Chondrocyte (in vitro differentiated cells): Measurements from ENCODE around the gene PRLR. TPM values are rescaled to one million over a fixed set of nuclear protein-coding genes. Genes with fewer than 3 reads are reported as not detected.

Experiments used
- DNase-seq: peaks from one replicate; pipeline ENCODE4 v3.0.0; 2021; ENCODE audit warnings: mixed read lengths, low spot score
- H3K27ac Mint-ChIP-seq: one replicate; pipeline ENCODE4 v1.8.0; 2021; ENCODE audit warnings: mild to moderate bottlenecking, moderate library complexity, mixed read lengths; ENCODE audit not compliant: unreplicated experiment
- H3K27me3 Mint-ChIP-seq: 2 replicates; pipeline ENCODE4 v1.8.0; 2021; ENCODE audit warnings: low read depth, mixed read lengths
- H3K36me3 Mint-ChIP-seq: 2 replicates; pipeline ENCODE4 v1.8.0; 2021; ENCODE audit warnings: low read depth, mixed read lengths
- H3K4me1 Mint-ChIP-seq: 2 replicates; pipeline ENCODE4 v1.8.0; 2021; ENCODE audit warnings: low read depth, mild to moderate bottlenecking, mixed read lengths
- H3K4me3 Mint-ChIP-seq: one replicate; pipeline ENCODE4 v1.8.0; 2021; ENCODE audit warnings: mild to moderate bottlenecking, moderate library complexity, mixed read lengths; ENCODE audit not compliant: unreplicated experiment
- H3K9me3 Mint-ChIP-seq: 2 replicates; pipeline ENCODE4 v1.8.0; 2021; ENCODE audit warnings: low read depth, mixed read lengths
- CTCF ChIP-seq: fragments of 200-600 bp; sonication (generic); IDR thresholded peaks from 2 replicates; pipeline ENCODE4 v1.5.0; 2021; ENCODE audit warnings: antibody characterized with exemption, mild to moderate bottlenecking, moderate library complexity
- total RNA-seq: library from RNA; stranded (reverse); gene quantifications from 3 replicates; pipeline ENCODE4 v1.2.1, GENCODE V29; 2021

PRLR gene
- total RNA-seq, 1 donor from 2014 or later, result 0.05 TPM

GRCh38 chr5:35145012-35145411 lies 85.3 kb downstream of the PRLR start:
- Mint-ChIP-seq H3K27ac (no peak overlapping the region), H3K4me1 (no peaks in the 10 kb centered on the region), H3K36me3 (no peaks in the 10 kb centered on the region), H3K4me3 (no peak overlapping the region), H3K27me3 (peaks cover 19% of the 10 kb centered on the region), H3K9me3 (no peaks in the 10 kb centered on the region)
- DNase-seq, result no peak
- TF ChIP-seq CTCF, result no peak

- Mint-ChIP-seq H3K27me3 (peaks cover 17% of the 10 kb centered on the region), H3K9me3 (no peaks in the 10 kb centered on the region), H3K36me3 (no peaks in the 10 kb centered on the region), H3K27ac (no peak overlapping the region), H3K4me1 (no peaks in the 10 kb centered on the region), H3K4me3 (no peak overlapping the region)
- TF ChIP-seq CTCF, result no peak
- no peak for DNase-seq
Measured at GRCh38 chr5:35143841-35144240, 86.4 kb downstream of the PRLR start.

- TF ChIP-seq CTCF, result no peak
- no peak overlapping the region for H3K4me3 Mint-ChIP-seq
- H3K27ac Mint-ChIP-seq, result no peak overlapping the region
- no peaks in the 10 kb centered on the region for H3K36me3 Mint-ChIP-seq
- no peaks in the 10 kb centered on the region for H3K9me3 Mint-ChIP-seq
- H3K27me3 Mint-ChIP-seq, result peaks cover 17% of the 10 kb centered on the region
- no peaks in the 10 kb centered on the region for H3K4me1 Mint-ChIP-seq
- DNase-seq, result no peak
Measured at GRCh38 chr5:35141739-35142138, 88.5 kb downstream of the PRLR start.

GRCh38 chr5:35138232-35138631 lies 92.1 kb downstream of the PRLR start:
- Mint-ChIP-seq H3K4me3 (no peak overlapping the region), H3K4me1 (no peaks in the 10 kb centered on the region), H3K27me3 (peaks cover 9% of the 10 kb centered on the region), H3K9me3 (no peaks in the 10 kb centered on the region), H3K27ac (no peak overlapping the region), H3K36me3 (no peaks in the 10 kb centered on the region)
- TF ChIP-seq CTCF, result no peak
- no peak for DNase-seq

- H3K4me3 Mint-ChIP-seq, result no peak overlapping the region
- H3K27me3 Mint-ChIP-seq, result peaks cover 3% of the 10 kb centered on the region
- no peak for DNase-seq
- no peak overlapping the region for H3K27ac Mint-ChIP-seq
- no peaks in the 10 kb centered on the region for H3K9me3 Mint-ChIP-seq
- no peaks in the 10 kb centered on the region for H3K4me1 Mint-ChIP-seq
- no peaks in the 10 kb centered on the region for H3K36me3 Mint-ChIP-seq
- TF ChIP-seq CTCF, result no peak
Measured at GRCh38 chr5:35136386-35136785, 93.9 kb downstream of the PRLR start.
